Activated T-helper 1 cell treated with anti-CD3 and anti-CD28 coated beads, Interleukin-2, amount 50 U/mL, for 16 hours (primary cell): ENCODE results near the gene XYLT1.
"Not testable (repeated sequence)": the region's sequence is repeated elsewhere in the genome, so short reads cannot be mapped to it uniquely, and the experiment has no call there.

Experiments used
- DNase-seq, 2 donors: peaks; one replicate each; pipeline ENCODE4 v3.0.0-alpha.2; 2020; ENCODE audit warnings: low read depth in 1 of 2, low spot score in 1 of 2

The XYLT1 gene

DNA sequence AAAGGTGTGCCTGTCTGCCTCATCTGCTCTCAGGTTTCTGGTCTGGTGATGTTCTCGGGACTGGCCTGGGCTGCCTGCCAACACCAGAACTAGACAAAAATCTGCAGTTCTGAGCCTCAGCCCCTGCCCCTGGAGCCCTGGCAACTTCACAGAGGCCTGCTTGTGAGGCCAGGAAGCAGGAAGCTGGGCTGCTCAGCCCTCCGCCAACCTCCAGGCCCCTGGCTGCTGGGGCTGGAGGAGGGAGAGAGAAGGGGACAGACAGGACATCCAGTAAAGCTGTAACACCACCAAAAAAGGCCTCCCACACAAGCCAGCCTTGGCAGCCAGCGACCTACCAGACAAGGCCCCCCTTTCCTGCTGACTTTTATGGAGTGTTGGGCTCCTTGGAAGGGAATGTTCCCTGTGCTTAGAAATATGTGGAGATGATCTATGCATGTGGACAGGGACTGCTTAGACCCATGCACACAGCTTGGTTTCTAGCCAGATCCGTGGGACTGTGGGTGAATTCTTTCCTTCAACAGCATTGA lies 157.6 kb downstream of the XYLT1 start:
- DNase-seq = no peak

DNA sequence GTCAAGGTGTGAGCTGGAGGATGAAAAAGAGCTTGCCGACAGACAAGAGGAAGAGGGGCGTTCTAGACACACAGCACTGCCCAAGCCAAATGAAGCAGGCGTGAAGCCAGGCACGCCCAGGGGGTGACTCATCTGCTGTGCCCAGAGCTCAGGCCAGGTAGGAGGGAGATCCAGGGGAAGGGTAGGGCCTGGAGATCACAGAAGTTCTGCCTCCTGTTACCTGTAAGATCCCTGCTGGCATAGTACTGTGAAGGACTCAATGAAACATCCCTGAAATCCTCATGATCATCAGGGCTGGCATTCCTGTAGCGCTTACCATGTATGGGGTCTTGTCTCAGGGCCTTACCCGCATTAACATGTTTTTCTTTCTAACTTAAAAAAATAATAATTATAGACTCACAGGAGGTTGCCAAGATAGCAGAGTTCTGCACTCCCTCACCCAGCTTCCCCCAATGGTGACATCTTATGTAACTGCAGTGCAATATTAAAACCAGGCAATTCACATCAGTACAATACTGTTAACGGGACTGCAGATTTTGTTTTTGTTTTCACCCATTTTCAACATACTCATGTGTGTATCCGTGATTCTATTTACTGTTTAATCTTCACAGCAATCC lies 158.6 kb downstream of the XYLT1 start:
- no peak for DNase-seq

DNA sequence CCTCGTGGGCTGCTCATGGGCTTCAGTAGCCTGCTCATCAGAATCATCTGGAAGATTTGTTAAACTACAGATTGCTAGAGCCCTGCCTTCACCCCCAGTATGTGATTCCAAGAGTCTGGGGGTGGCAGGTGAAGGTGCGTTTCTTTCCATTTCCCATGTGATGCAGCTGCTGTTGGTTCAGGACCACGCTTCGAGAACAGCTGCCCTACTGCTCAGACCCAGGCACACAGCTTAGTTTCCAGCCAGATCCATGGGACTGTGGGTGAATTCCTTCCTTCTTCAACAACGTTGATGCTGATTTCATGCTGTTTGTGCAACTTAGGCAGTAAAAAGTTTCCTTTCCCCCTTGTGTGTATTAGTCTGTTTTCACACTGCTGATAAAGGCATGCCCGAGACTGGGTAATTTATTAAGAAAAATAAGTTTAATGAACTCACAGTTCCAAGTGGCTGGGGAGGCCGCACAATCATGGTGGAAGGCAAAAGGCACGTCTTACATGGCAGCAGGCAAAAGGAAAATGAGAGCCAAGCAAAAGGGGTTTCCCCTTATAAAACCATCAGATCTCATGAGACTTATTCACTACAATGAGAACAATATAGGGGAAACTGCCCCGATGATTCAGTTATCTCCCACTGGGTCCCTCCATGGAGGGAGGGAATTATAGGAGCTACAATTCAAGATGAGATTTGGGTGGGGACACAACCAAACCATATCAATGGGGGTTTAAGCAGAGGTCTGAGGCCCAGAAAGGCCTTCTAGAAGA lies 159.2 kb downstream of the XYLT1 start:
- no peak for DNase-seq

DNA sequence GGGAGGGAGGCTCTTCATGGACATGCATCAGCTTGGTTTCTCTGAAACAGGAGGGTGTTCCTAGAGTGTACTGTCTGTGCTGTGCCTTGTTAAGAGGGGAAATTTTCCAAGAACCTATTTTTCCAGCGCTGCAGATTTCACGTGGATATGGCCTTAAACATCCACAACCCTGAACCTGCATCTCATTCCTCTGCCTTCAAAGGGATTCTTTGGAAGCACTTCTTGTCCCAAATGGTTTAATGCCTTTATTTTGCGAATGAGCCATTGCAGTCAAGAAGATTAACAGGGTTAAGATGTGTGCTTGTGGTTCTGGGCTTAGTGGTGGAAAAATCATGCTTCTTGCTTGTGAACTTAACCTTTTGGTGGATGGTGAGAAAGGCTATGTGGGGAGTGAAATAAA lies 161.2 kb downstream of the XYLT1 start:
- DNase-seq = no peak

DNA sequence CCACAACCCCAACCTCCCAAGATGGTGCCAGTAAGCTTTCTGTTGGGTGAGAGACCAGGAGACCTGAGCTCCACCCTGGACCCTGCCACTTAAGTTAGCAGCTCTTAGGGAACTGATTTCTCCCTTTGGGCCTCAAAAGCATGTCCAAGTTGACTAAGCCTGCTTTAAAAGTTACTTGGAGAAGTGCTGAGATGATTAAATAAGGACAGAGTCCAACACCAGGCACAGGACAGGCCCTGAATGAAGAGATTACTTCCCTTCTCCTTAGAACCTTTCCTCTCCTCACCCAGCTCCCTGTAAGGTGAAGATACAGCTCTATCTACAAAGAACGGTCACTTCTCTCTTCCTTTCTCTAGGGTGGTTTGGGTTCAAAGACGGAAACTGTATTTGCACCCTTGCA lies 162.6 kb downstream of the XYLT1 start:
- no peak for DNase-seq

DNA sequence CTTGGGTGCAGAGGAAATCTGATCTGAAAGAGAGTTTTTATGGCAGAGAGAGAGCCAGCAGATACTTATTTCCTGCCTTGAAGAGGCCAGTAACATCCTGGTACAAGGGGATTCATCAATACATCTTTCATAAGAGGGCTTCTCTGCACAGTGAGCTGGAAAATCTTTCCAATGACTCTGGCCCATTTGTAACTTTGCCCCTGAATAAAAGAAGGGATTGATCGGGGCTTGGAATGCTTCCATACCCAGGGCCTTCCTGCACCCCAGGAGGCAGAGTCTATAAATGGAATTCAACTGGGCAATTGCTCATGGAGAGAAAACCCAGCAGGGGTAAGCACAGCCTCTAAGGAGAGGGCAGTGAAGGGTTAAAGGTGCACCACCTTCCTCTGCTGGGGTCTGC lies 163.3 kb downstream of the XYLT1 start:
- no peak for DNase-seq

DNA sequence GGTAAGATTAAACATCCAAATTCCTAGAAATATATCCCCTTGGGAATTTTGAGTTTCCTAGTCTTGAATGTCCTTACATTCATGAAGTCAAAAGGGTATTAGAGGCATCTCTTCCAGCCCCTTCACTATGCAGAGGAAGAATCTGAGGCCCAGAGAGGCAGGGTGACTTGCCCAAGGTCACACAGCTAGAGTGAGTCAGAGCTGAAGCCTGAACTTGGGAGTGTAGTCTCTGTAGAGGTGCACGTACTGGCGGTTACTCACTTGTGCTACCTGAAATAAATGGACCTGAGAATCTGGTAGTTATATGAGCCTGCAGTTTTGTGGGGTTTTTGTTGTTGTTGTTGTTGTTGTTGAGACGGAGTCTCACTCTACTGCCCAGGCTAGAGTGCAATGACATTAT lies 164.0 kb downstream of the XYLT1 start:
- no peak for DNase-seq

DNA sequence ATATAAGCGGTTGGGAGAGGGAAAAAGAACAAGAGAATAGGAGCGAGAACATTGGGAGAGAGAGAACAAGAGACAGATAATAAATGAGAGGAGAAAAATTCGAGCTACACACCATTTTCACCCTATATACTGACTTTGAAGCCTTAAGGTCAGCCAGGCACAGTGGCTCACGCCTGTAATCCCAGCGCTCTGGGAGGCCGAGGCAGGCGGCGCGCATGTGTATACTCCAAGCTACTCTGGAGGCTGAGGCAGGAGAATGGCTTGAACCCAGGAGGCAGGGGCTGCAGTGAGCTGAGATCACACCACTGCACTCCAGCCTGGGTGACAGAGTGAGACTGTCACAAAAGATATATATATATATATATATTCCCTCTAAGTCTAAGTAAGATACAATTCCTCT lies 164.5 kb downstream of the XYLT1 start:
- DNase-seq = not testable (repeated sequence)

DNA sequence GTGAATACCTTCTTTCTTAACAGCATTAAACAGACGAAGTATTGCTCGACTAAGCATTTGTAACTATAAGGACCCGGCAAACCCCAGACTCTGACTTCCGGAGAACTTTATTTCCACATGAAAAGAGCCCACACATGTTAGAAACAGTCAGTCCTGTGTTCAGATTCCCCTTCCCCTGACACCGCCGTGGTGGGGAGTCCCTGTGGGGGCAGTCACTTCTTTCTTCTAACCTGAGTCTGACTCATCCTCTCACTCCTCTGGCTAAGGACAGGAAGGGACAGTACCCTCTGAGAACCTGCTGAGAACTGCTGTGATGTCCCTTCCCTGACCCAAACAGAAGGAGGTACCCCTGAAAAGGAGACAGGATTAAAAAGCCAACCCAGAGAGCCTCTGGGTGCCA lies 165.1 kb downstream of the XYLT1 start:
- no peak for DNase-seq

DNA sequence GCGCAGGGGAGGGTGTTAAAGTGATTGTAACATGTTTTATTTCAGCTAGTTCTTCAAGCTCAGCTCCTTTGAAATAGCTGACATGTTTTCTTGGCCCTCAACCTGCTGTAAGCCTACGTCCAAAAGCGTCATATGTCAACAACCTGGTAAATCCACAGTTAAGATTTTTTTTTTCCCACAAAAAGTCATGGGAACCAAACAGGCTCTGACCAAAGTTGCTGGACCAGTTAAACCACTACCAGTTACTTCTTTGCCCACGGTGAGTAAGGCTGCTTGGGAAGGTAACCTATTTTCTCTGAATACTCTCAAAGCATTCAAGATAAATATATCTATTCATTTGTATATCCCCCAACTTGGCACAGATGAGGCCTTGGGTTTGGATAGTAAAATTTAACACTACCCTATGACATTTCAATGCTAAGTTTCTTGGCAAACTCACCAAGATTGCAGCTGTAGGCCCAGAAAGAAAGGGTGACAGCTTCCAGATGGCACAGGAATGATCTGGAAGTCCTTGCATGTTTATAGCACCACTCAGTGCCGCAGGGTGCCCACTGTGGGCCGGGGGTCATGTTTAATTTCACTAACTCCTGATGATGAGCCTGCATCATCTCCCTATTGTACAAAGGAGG lies 166.2 kb downstream of the XYLT1 start:
- DNase-seq = no peak

DNA sequence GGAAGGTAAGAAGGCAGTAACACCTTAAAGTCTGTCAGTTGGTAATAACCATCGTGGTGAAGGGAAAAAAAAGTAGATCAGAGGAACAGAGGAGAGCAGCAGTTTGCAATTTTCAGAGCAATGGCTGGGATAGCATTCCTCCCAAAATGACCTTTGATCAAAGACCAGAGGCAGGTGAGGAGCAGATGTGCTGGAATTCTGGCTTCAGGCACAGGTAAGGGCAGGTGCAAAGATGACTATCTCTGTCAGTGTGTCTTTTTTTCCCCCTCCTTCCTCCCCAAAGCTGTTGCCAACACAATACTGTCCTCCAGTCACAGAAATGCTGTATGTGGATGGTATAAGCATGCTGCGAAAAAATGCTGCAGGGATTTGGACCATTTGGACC lies 166.7 kb downstream of the XYLT1 start:
- DNase-seq = no peak

DNA sequence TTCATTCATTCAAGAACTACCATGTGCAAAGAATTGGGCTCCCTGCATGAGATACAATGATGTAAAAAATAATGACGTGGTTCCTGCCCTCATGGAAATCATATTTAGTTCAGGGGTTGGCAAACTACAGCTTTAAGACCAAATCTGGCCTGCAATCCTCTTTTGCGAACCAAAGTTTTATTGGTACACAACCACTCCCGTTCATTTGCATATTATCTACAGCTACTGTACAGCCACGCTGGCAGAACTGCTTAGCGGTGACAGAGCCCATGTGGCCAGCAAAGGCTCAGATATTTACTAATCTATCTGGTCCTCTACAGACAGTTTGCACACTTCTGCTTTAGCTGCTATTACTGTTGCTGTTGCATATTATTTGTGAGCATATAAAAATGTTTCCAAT lies 167.7 kb downstream of the XYLT1 start:
- no peak for DNase-seq

DNA sequence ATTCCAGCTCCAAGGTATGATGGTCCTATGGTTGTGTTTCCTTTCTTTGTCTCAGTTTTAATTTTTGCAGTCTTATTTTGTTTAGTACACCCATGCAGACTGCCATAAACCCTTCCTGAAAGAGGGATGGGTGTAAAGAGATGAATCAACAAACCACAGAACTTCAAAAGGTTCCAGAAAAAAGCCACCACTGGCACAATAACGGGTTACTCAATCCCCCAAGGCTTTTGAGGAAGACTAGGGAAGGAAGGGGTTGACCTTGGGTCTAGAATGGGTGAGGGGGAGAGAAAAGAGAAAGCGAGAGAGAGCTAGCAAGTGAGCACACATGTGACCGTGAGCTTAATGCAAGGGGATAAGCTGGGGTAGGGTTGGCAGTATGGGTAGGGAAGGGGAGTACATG lies 168.1 kb downstream of the XYLT1 start:
- no peak for DNase-seq

DNA sequence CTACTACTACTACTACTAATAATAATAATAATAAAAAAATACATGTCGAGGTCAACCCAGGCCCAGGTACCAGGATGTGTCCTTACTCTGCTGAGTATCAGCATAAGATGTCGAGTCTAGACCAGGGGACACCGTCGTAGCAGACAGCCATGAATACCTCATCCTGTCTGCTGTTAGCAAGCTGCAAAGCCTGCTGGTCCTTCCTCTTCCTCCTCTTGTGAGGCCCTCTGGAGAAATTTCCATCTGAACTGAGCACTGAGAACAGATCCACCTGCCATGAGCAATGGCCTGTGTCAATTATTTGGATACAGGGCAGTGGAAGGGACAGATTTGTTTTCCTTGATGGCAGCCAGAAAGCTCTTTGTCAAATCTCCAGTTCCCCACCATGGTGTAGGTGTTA lies 168.5 kb downstream of the XYLT1 start:
- DNase-seq = no peak

DNA sequence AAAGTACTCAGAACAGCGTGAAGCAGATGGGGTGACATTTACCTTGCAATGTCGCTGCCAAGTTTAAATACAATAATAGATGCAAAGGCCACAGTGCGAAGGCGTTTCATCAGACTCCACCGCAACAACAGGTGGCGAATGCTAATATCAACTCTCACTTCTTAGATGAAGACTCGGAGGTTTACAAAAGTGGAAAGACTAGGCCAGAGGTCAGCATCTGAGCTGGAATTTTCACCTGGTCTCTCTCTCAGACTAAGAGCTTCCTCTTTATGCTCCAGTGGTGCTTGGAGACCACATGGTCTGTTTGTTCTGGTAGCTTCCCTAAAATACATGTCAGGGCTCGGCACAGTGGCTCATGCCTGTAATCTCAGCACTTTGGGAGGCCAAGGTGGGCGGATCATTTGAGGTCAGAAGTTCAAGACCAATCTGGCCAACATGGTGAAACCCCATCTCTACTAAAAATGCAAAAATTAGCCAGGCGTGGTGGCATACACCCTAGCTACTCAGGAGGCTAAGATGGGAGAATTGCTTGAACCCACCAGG lies 169.1 kb downstream of the XYLT1 start:
- DNase-seq = no peak

DNA sequence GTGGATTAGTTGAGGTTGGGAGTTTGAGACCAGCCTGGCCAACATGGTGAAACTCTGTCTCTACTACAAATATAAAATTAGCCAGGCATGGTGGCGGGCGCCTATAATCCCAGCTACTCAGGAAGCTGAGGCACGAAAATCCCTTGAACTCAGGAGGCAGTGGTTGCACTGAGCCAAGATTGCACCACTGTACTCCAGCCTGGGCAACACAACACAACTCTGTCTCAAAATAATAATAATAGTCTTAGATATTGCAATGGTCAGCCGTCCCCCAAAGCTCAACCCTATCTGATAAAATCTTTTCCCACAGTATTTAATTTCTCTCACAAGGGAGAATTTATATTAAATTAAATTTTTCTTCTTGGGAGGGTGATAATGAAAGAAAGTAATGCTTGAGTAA lies 169.6 kb downstream of the XYLT1 start:
- no peak for DNase-seq

DNA sequence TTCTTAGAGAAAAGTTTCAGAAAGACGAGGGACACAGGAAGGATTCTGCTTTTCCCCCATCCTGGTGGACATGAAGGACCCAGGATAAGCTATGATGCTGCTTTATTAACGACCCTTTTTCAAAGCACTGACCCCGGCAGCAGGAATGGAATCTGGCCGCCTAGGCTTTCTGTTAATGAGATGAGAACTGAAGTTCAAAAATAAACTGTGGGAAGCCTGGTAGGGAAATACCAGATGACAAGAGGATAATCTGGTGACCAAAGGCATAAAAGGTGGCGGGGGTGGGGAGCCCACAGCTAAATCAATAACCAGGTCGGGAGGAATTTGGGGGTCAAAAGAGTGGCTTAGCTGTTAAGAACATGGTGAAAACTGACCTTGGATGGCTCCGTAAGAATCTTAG lies 171.0 kb downstream of the XYLT1 start:
- DNase-seq = no peak

DNA sequence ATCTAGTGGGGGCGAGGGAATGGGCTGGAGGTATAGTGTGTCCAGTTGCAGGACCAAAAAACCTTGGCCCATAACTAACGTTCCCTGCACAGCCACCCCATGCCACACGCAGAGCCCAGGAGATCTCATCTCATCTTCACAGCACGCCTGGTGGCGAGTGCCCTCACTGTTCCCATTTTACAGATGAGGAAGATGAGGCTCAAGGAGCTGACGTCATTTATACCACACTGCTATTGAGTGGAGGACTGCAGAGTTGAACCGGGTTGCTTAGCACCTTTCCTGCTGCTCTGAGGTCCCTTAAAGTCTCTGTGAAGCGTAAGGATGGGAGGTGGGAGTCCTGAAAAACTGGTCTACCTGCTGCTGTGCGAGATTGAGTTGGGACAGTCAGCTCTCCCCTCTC lies 172.5 kb downstream of the XYLT1 start:
- no peak for DNase-seq

DNA sequence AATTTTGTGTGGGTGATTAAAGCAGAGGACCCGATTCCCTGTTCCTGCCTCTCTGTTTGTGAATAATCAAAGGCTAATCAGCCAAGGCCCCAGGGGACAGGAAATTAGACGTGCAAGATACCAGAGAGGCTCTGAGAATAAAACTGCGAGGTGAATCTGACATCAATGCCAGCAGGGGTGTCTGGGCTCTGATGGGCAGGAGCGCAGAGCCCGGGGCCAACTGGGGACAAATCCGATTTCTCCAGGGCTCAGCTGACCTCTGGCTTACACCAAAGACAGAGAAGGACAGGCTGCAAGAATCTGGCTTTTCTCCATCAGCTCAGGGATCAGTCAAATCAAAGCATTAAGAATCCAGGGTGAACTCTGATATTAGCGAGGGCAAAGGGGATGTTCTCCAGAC lies 174.3 kb downstream of the XYLT1 start:
- DNase-seq = no peak

DNA sequence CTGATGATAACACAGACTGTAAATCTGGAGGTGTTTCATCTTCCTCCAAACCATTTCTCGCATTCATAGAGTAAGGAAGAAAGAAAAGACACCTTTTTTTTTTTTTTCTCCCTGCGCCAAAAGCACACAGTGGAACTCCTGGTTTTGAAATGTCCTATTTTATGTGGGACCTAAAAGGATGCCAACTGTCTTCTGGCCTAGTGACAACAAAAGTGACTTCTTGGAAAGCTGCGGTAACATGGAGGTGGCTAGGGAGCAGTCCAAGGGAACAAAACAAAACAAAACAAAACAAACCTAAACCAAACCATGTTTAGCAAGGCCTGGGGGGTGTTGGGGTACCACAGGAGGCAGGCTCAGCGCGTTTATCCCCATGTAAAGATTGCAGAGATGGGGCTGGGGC lies 174.8 kb downstream of the XYLT1 start:
- DNase-seq = no peak

DNA sequence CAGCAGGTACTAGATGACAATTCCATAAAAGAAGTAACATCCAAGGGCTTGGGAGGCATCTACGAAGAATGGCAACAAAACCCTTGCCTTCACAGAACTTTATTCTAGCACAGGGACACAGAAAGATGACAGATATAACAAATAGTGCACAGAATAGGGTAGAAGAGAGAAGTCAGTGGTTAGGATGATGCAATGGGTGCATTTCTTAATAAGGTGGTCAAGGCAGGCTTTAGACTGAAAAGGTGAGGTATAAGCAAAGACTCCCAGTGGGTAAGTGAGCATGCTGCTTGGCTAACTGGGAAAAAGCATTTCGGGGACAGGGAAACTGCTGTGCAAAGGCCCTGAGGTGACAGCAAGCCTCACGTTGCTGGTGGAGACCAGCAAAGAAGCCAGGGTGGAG lies 175.9 kb downstream of the XYLT1 start:
- DNase-seq = no peak
